ENCODE data around the gene MAP3K5.
A peak's percentile ranks its signal among the peaks of the same experiment; 100 is the strongest.

The MAP3K5 gene

DNA sequence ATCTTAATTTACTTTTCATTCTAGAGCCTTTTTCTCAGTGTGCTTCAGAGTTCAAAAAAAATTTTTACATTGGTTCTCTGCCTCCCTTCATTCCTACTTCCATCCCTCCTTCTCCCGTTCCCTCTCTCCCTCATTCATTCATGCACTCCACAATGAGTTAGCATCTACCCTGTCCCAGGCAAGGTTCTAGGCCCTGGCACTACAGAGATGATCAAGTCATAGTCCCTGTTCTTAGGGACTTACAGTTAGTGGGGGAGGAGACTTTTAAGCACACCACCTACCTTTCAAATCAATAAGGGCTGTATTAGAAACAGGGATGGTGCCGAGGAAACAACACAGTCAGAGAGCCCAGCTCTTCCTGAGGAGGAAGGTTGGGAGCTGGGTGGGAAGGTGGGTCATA, 40.3 kb downstream of the MAP3K5 start:
- DNase-seq: no peak
- Histone ChIP-seq H2BK12ac (ENCODE audit: low read length in 2 of 2) (no peak overlapping the region), H3K9me3 (ENCODE audit: control insufficient read depth, low read length) (no peaks in the 10 kb centered on the region), H2BK120ac (ENCODE audit: low read depth, low read length) (no peak overlapping the region), H3K18ac (ENCODE audit: low read depth in 1 of 2, low read length in 2 of 2) (no peak overlapping the region), H2BK5ac (ENCODE audit: low read depth, low read length, poor library complexity, severe bottlenecking) (no peak overlapping the region), H3K27me3 (ENCODE audit: control insufficient read depth in 1 of 2, insufficient read depth in 1 of 2, low read length in 2 of 2) (no peaks in the 10 kb centered on the region), H3K79me1 (replicated peaks; ENCODE audit: low read length, poor library complexity, severe bottlenecking) (peaks cover 24% of the 10 kb centered on the region), H3K9ac (ENCODE audit: low read length) (no peak overlapping the region), H3K14ac (ENCODE audit: low read length in 2 of 2) (no peak overlapping the region), H3K23ac (ENCODE audit: low read length in 2 of 2) (no peak overlapping the region), H2BK15ac (ENCODE audit: low read depth, poor library complexity, severe bottlenecking) (no peak overlapping the region), H4K8ac (ENCODE audit: low read length) (no peak overlapping the region), H3K4me1 (ENCODE audit: control insufficient read depth, insufficient read depth, low read depth, low read length) (no peaks in the 10 kb centered on the region), H4K91ac (ENCODE audit: low read length) (no peak overlapping the region), H2AFZ (ENCODE audit: low read depth, low read length) (no peak overlapping the region), H3K27ac (ENCODE audit: low read length, poor library complexity, severe bottlenecking) (no peak overlapping the region), H3K4me3 (ENCODE audit: insufficient read depth in 1 of 2, low read depth in 1 of 2, low read length in 2 of 2) (no peak overlapping the region), H3K4me2 (ENCODE audit: low read length, poor library complexity, severe bottlenecking) (no peak overlapping the region), H3K36me3 (ENCODE audit: control insufficient read depth in 1 of 2, insufficient read depth in 2 of 2, low read depth in 1 of 2, low read length in 2 of 2) (no peaks in the 10 kb centered on the region), H3K4ac (ENCODE audit: low read depth in 1 of 2, low read length in 2 of 2) (no peak overlapping the region), H2AK5ac (ENCODE audit: low read length, severe bottlenecking) (no peak overlapping the region)
- WGBS: 95% methylated on average over 2 of the region's 2 CpGs

DNA sequence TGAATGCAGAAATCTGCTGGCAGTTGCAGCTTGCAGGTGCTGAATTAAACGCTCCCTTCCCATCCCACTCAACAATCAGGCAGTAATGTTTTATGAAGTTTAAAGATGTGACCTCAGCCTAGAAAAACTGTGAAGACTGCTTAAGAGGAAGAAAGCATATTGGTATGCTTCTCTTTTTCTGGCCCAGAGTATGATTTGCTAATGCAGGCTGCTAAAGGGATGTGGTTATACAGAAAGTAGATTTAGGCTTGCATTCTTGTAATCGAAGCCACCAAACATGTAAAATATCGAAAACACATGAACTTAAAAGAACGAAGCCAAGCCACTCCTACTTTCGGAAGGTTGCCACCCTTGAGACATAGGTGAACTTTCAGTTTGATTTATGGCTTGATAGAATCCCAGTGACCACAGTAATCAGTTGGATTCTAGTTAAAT, 40.7 kb downstream of the MAP3K5 start:
- H3K14ac ChIP-seq (ENCODE audit: low read length in 2 of 2): no peak overlapping the region
- H3K23ac ChIP-seq (ENCODE audit: low read length in 2 of 2): no peak overlapping the region
- no peak for DNase-seq
- H2BK12ac ChIP-seq (ENCODE audit: low read length in 2 of 2): no peak overlapping the region
- H2AFZ ChIP-seq (ENCODE audit: low read depth, low read length): no peak overlapping the region
- H2BK15ac ChIP-seq (ENCODE audit: low read depth, poor library complexity, severe bottlenecking): no peak overlapping the region
- no peaks in the 10 kb centered on the region for H3K4me1 ChIP-seq (ENCODE audit: control insufficient read depth, insufficient read depth, low read depth, low read length)
- no peak overlapping the region for H3K4me3 ChIP-seq (ENCODE audit: insufficient read depth in 1 of 2, low read depth in 1 of 2, low read length in 2 of 2)
- no peak overlapping the region for H3K4ac ChIP-seq (ENCODE audit: low read depth in 1 of 2, low read length in 2 of 2)
- H3K27ac ChIP-seq (ENCODE audit: low read length, poor library complexity, severe bottlenecking): no peak overlapping the region
- no peak overlapping the region for H3K18ac ChIP-seq (ENCODE audit: low read depth in 1 of 2, low read length in 2 of 2)
- H3K36me3 ChIP-seq (ENCODE audit: control insufficient read depth in 1 of 2, insufficient read depth in 2 of 2, low read depth in 1 of 2, low read length in 2 of 2): no peaks in the 10 kb centered on the region
- H2AK5ac ChIP-seq (ENCODE audit: low read length, severe bottlenecking): no peak overlapping the region
- no peak overlapping the region for H4K91ac ChIP-seq (ENCODE audit: low read length)
- no peaks in the 10 kb centered on the region for H3K27me3 ChIP-seq (ENCODE audit: control insufficient read depth in 1 of 2, insufficient read depth in 1 of 2, low read length in 2 of 2)
- H3K79me1 ChIP-seq (replicated peaks; ENCODE audit: low read length, poor library complexity, severe bottlenecking): peaks cover 23% of the 10 kb centered on the region
- 96% methylated on average over 3 of the region's 5 CpGs for WGBS
- no peak overlapping the region for H4K8ac ChIP-seq (ENCODE audit: low read length)
- no peak overlapping the region for H2BK120ac ChIP-seq (ENCODE audit: low read depth, low read length)
- no peaks in the 10 kb centered on the region for H3K9me3 ChIP-seq (ENCODE audit: control insufficient read depth, low read length)
- H2BK5ac ChIP-seq (ENCODE audit: low read depth, low read length, poor library complexity, severe bottlenecking): no peak overlapping the region
- H3K9ac ChIP-seq (ENCODE audit: low read length): peak overlapping the region; percentile 46
- H3K4me2 ChIP-seq (ENCODE audit: low read length, poor library complexity, severe bottlenecking): no peak overlapping the region

DNA sequence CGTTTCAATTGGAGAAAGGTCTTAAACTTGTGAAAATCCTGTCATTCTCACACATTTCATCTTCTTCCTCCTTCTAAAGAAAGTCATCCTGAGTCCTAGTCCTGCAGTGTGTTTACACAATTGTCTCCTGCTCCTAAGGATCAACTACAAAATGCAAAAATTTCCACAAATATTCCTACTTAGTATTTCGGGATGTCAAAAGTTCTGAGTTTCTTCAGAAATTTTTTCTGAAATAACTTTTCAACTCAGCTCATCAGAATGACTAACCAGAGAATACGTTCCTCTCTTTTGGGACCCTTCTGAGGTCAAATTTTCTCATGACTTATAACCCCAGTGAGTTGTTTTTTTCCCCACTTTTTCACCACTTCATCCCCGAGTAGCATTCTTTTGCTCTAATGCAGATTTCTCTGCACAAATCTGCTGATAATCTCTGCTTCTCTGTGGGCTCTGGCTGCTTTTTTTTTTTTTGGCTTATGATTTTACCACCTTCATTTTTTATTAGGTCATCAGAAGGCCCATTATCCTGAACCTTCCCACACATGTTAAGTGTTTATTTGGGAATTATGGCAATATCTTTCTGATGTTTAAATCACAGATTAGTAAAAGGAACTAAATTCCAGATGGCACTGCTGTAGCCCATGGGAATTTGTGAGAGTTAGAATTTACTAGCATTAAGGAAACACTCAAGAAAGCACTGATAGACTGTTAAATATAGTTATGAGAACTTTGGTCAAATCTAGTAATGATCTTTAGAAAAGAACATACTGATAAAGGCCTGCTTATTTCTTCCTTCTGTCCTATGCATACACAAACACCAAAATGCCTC, 41.4 kb downstream of the MAP3K5 start:
- H3K79me1 ChIP-seq (replicated peaks; ENCODE audit: low read length, poor library complexity, severe bottlenecking): peaks cover 23% of the 10 kb centered on the region
- H3K9ac ChIP-seq (ENCODE audit: low read length): peak overlapping the region; percentile 46
- H3K4me3 ChIP-seq (ENCODE audit: insufficient read depth in 1 of 2, low read depth in 1 of 2, low read length in 2 of 2): no peak overlapping the region
- no peak overlapping the region for H2BK5ac ChIP-seq (ENCODE audit: low read depth, low read length, poor library complexity, severe bottlenecking)
- H3K18ac ChIP-seq (ENCODE audit: low read depth in 1 of 2, low read length in 2 of 2): no peak overlapping the region
- H3K36me3 ChIP-seq (ENCODE audit: control insufficient read depth in 1 of 2, insufficient read depth in 2 of 2, low read depth in 1 of 2, low read length in 2 of 2): no peaks in the 10 kb centered on the region
- H3K23ac ChIP-seq (ENCODE audit: low read length in 2 of 2): no peak overlapping the region
- no peak overlapping the region for H3K4ac ChIP-seq (ENCODE audit: low read depth in 1 of 2, low read length in 2 of 2)
- H2AFZ ChIP-seq (ENCODE audit: low read depth, low read length): no peak overlapping the region
- DNase-seq: no peak
- no peak overlapping the region for H3K27ac ChIP-seq (ENCODE audit: low read length, poor library complexity, severe bottlenecking)
- no peak overlapping the region for H3K14ac ChIP-seq (ENCODE audit: low read length in 2 of 2)
- no peaks in the 10 kb centered on the region for H3K4me1 ChIP-seq (ENCODE audit: control insufficient read depth, insufficient read depth, low read depth, low read length)
- no peak overlapping the region for H2BK120ac ChIP-seq (ENCODE audit: low read depth, low read length)
- WGBS: 70% methylated on average over 4 of the region's 4 CpGs
- no peaks in the 10 kb centered on the region for H3K9me3 ChIP-seq (ENCODE audit: control insufficient read depth, low read length)
- H3K27me3 ChIP-seq (ENCODE audit: control insufficient read depth in 1 of 2, insufficient read depth in 1 of 2, low read length in 2 of 2): no peaks in the 10 kb centered on the region
- H2BK12ac ChIP-seq (ENCODE audit: low read length in 2 of 2): no peak overlapping the region
- H2BK15ac ChIP-seq (ENCODE audit: low read depth, poor library complexity, severe bottlenecking): no peak overlapping the region
- H2AK5ac ChIP-seq (ENCODE audit: low read length, severe bottlenecking): no peak overlapping the region
- H4K8ac ChIP-seq (ENCODE audit: low read length): no peak overlapping the region
- H3K4me2 ChIP-seq (ENCODE audit: low read length, poor library complexity, severe bottlenecking): no peak overlapping the region
- no peak overlapping the region for H4K91ac ChIP-seq (ENCODE audit: low read length)

DNA sequence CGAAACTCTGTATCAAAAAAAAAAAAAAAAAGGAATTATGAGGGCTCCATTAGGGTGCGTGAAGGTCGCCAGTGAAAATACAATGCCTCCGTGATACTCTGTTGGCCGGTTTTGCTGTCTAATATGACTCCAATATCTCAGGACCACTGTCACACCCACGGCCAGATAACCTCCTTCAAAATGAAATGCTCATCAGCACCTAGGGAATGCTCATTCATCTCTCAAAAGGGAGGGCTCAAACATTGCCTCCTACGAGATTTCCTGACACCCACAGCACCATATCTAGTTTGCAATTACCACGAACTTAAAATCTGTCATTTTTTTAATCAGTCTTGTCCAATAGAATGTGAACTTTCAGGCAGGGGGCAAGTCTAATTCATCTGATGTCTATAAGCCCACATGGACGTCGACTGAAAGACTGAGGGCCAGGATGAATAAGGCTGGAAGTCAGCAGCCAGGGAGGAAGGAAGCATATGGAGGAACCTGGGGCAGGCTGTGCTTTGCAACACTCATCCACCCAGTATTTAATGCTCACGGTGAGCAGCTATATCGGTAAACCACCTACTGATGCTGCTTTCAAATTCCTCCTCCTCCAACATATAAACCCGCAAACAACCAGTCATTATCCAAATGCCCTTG, 42.8 kb downstream of the MAP3K5 start:
- no peak overlapping the region for H3K14ac ChIP-seq (ENCODE audit: low read length in 2 of 2)
- H3K79me1 ChIP-seq (replicated peaks; ENCODE audit: low read length, poor library complexity, severe bottlenecking): peaks cover 17% of the 10 kb centered on the region
- no peak overlapping the region for H3K18ac ChIP-seq (ENCODE audit: low read depth in 1 of 2, low read length in 2 of 2)
- no peak overlapping the region for H4K8ac ChIP-seq (ENCODE audit: low read length)
- WGBS: 95% methylated on average over 13 of the region's 13 CpGs
- no peak overlapping the region for H3K4ac ChIP-seq (ENCODE audit: low read depth in 1 of 2, low read length in 2 of 2)
- no peak overlapping the region for H2BK5ac ChIP-seq (ENCODE audit: low read depth, low read length, poor library complexity, severe bottlenecking)
- H3K4me2 ChIP-seq (ENCODE audit: low read length, poor library complexity, severe bottlenecking): no peak overlapping the region
- H2BK15ac ChIP-seq (ENCODE audit: low read depth, poor library complexity, severe bottlenecking): no peak overlapping the region
- no peak overlapping the region for H2AK5ac ChIP-seq (ENCODE audit: low read length, severe bottlenecking)
- no peaks in the 10 kb centered on the region for H3K4me1 ChIP-seq (ENCODE audit: control insufficient read depth, insufficient read depth, low read depth, low read length)
- H3K27ac ChIP-seq (ENCODE audit: low read length, poor library complexity, severe bottlenecking): no peak overlapping the region
- no peaks in the 10 kb centered on the region for H3K27me3 ChIP-seq (ENCODE audit: control insufficient read depth in 1 of 2, insufficient read depth in 1 of 2, low read length in 2 of 2)
- H3K23ac ChIP-seq (ENCODE audit: low read length in 2 of 2): no peak overlapping the region
- no peak for DNase-seq
- no peak overlapping the region for H2AFZ ChIP-seq (ENCODE audit: low read depth, low read length)
- H4K91ac ChIP-seq (ENCODE audit: low read length): no peak overlapping the region
- H3K36me3 ChIP-seq (ENCODE audit: control insufficient read depth in 1 of 2, insufficient read depth in 2 of 2, low read depth in 1 of 2, low read length in 2 of 2): no peaks in the 10 kb centered on the region
- H3K4me3 ChIP-seq (ENCODE audit: insufficient read depth in 1 of 2, low read depth in 1 of 2, low read length in 2 of 2): no peak overlapping the region
- no peaks in the 10 kb centered on the region for H3K9me3 ChIP-seq (ENCODE audit: control insufficient read depth, low read length)
- H3K9ac ChIP-seq (ENCODE audit: low read length): no peak overlapping the region
- no peak overlapping the region for H2BK120ac ChIP-seq (ENCODE audit: low read depth, low read length)
- H2BK12ac ChIP-seq (ENCODE audit: low read length in 2 of 2): no peak overlapping the region
